BLaER1 (cell line): ENCODE results near the gene SHISA6.
"Not testable (repeated sequence)": the region's sequence is repeated elsewhere in the genome, so short reads cannot be mapped to it uniquely, and the experiment has no call there.

Source experiments
- H3K27ac ChIP-seq: shearing (Covaris generic); formaldehyde crosslinking; 2 replicates; pipeline ENCODE4 v1.8.1; 2022
- H3K27me3 ChIP-seq: shearing (Covaris generic); formaldehyde crosslinking; 2 replicates; pipeline ENCODE4 v1.8.1; 2022
- H3K36me3 ChIP-seq: shearing (Covaris generic); formaldehyde crosslinking; 2 replicates; pipeline ENCODE4 v1.8.1; 2022
- H3K4me1 ChIP-seq: shearing (Covaris generic); formaldehyde crosslinking; 2 replicates; pipeline ENCODE4 v1.8.1; 2022
- H3K4me2 ChIP-seq: shearing (Covaris generic); formaldehyde crosslinking; 2 replicates; pipeline ENCODE4 v1.8.1; 2022
- H3K4me3 ChIP-seq: shearing (Covaris generic); formaldehyde crosslinking; 2 replicates; pipeline ENCODE4 v1.8.1; 2022
- H3K9ac ChIP-seq: shearing (Covaris generic); formaldehyde crosslinking; 2 replicates; pipeline ENCODE4 v1.8.1; 2022
- H3K9me3 ChIP-seq: shearing (Covaris generic); formaldehyde crosslinking; 2 replicates; pipeline ENCODE4 v1.8.1; 2022
- H4K20me1 ChIP-seq: shearing (Covaris generic); formaldehyde crosslinking; 2 replicates; pipeline ENCODE4 v1.8.1; 2022
- Cebpa-rat ChIP-seq: shearing (Covaris generic); IDR thresholded peaks from 2 replicates; pipeline ENCODE4 v1.8.1; 2022

Gene SHISA6

GRCh38 chr17:11298401-11298800 lies 57.4 kb downstream of the SHISA6 start:
- no peak overlapping the region for H3K9ac ChIP-seq
- H3K27ac ChIP-seq: no peak overlapping the region
- no peaks in the 10 kb centered on the region for H3K4me1 ChIP-seq
- no peaks in the 10 kb centered on the region for H3K27me3 ChIP-seq
- no peak overlapping the region for H3K4me2 ChIP-seq
- no peaks in the 10 kb centered on the region for H4K20me1 ChIP-seq
- TF ChIP-seq Cebpa-rat: no peak
- H3K36me3 ChIP-seq: no peaks in the 10 kb centered on the region
- H3K4me3 ChIP-seq: no peak overlapping the region
- no peaks in the 10 kb centered on the region for H3K9me3 ChIP-seq

GRCh38 chr17:11300201-11300600 lies 59.2 kb downstream of the SHISA6 start:
- H3K27ac ChIP-seq: no peak overlapping the region
- H3K4me2 ChIP-seq: no peak overlapping the region
- no peaks in the 10 kb centered on the region for H3K27me3 ChIP-seq
- no peaks in the 10 kb centered on the region for H3K9me3 ChIP-seq
- H3K9ac ChIP-seq: no peak overlapping the region
- no peaks in the 10 kb centered on the region for H4K20me1 ChIP-seq
- H3K4me3 ChIP-seq: no peak overlapping the region
- H3K4me1 ChIP-seq: no peaks in the 10 kb centered on the region
- H3K36me3 ChIP-seq: no peaks in the 10 kb centered on the region
- TF ChIP-seq Cebpa-rat: no peak

GRCh38 chr17:11300738-11301137 lies 59.7 kb downstream of the SHISA6 start:
- Histone ChIP-seq H3K36me3 (no peaks in the 10 kb centered on the region), H3K4me2 (no peak overlapping the region), H3K4me1 (no peaks in the 10 kb centered on the region), H4K20me1 (no peaks in the 10 kb centered on the region), H3K9me3 (no peaks in the 10 kb centered on the region), H3K27ac (no peak overlapping the region), H3K9ac (no peak overlapping the region), H3K27me3 (no peaks in the 10 kb centered on the region), H3K4me3 (no peak overlapping the region)
- no peak for TF ChIP-seq Cebpa-rat

- not testable (repeated sequence) for H3K4me2 ChIP-seq, H3K9me3 ChIP-seq, H3K36me3 ChIP-seq, H3K4me1 ChIP-seq, H3K9ac ChIP-seq, H4K20me1 ChIP-seq, H3K27ac ChIP-seq, H3K27me3 ChIP-seq, H3K4me3 ChIP-seq
Observed at GRCh38 chr17:11301874-11302273, 60.9 kb downstream of the SHISA6 start.

- TF ChIP-seq Cebpa-rat: no peak
- H3K4me3 ChIP-seq: no peak overlapping the region
- no peaks in the 10 kb centered on the region for H3K9me3 ChIP-seq
Observed at GRCh38 chr17:11302401-11303186, 61.6 kb downstream of the SHISA6 start.

GRCh38 chr17:11303773-11304394 lies 62.9 kb downstream of the SHISA6 start:
- Histone ChIP-seq H3K27ac (no peak overlapping the region), H3K4me3 (no peak overlapping the region), H3K4me2 (no peak overlapping the region), H4K20me1 (no peaks in the 10 kb centered on the region), H3K9me3 (no peaks in the 10 kb centered on the region), H3K9ac (no peak overlapping the region), H3K4me1 (no peaks in the 10 kb centered on the region), H3K27me3 (no peaks in the 10 kb centered on the region), H3K36me3 (no peaks in the 10 kb centered on the region)
- no peak for TF ChIP-seq Cebpa-rat

More at GRCh38 chr17:11302401-11303186, 61.6 kb downstream of the SHISA6 start:
- H3K4me1 ChIP-seq: no peaks in the 10 kb centered on the region
- H3K4me2 ChIP-seq: no peak overlapping the region
- H3K27me3 ChIP-seq: no peaks in the 10 kb centered on the region
- no peaks in the 10 kb centered on the region for H4K20me1 ChIP-seq
- H3K36me3 ChIP-seq: no peaks in the 10 kb centered on the region
- no peak overlapping the region for H3K27ac ChIP-seq
- no peak overlapping the region for H3K9ac ChIP-seq

- H3K4me2 ChIP-seq: no peak overlapping the region
- no peak overlapping the region for H3K27ac ChIP-seq
- H3K36me3 ChIP-seq: no peaks in the 10 kb centered on the region
- H3K9me3 ChIP-seq: no peaks in the 10 kb centered on the region
- no peak overlapping the region for H3K4me3 ChIP-seq
- no peak for TF ChIP-seq Cebpa-rat
- H3K9ac ChIP-seq: no peak overlapping the region
- H4K20me1 ChIP-seq: no peaks in the 10 kb centered on the region
- H3K27me3 ChIP-seq: no peaks in the 10 kb centered on the region
- no peaks in the 10 kb centered on the region for H3K4me1 ChIP-seq
Observed at GRCh38 chr17:11304568-11304967, 63.6 kb downstream of the SHISA6 start.

- no peaks in the 10 kb centered on the region for H3K9me3 ChIP-seq
- H3K27me3 ChIP-seq: no peaks in the 10 kb centered on the region
- H3K4me2 ChIP-seq: no peak overlapping the region
- no peak for TF ChIP-seq Cebpa-rat
- no peaks in the 10 kb centered on the region for H3K4me1 ChIP-seq
- H3K27ac ChIP-seq: no peak overlapping the region
- H3K36me3 ChIP-seq: no peaks in the 10 kb centered on the region
- no peak overlapping the region for H3K9ac ChIP-seq
- H4K20me1 ChIP-seq: no peaks in the 10 kb centered on the region
- H3K4me3 ChIP-seq: no peak overlapping the region
Observed at GRCh38 chr17:11305524-11305923, 64.5 kb downstream of the SHISA6 start.

GRCh38 chr17:11308531-11308930 lies 67.5 kb downstream of the SHISA6 start:
- H3K27ac ChIP-seq: no peak overlapping the region
- TF ChIP-seq Cebpa-rat: no peak

GRCh38 chr17:11309033-11309432 lies 68.0 kb downstream of the SHISA6 start:
- Histone ChIP-seq H3K4me1 (no peaks in the 10 kb centered on the region), H3K9me3 (no peaks in the 10 kb centered on the region), H4K20me1 (no peaks in the 10 kb centered on the region), H3K9ac (no peak overlapping the region), H3K36me3 (no peaks in the 10 kb centered on the region), H3K4me3 (no peak overlapping the region), H3K27ac (no peak overlapping the region), H3K4me2 (no peak overlapping the region), H3K27me3 (no peaks in the 10 kb centered on the region)
- TF ChIP-seq Cebpa-rat: no peak

More at GRCh38 chr17:11308531-11308930, 67.5 kb downstream of the SHISA6 start:
- no peak overlapping the region for H3K4me3 ChIP-seq
- no peaks in the 10 kb centered on the region for H3K4me1 ChIP-seq
- no peaks in the 10 kb centered on the region for H3K27me3 ChIP-seq
- H3K36me3 ChIP-seq: no peaks in the 10 kb centered on the region
- H3K9me3 ChIP-seq: no peaks in the 10 kb centered on the region
- no peak overlapping the region for H3K4me2 ChIP-seq
- no peaks in the 10 kb centered on the region for H4K20me1 ChIP-seq
- H3K9ac ChIP-seq: no peak overlapping the region
